ENCODE results near the gene C1GALT1.

GRCh38 chr7:7256731-7257274 lies 74.5 kb downstream of the C1GALT1 start:
- TF ChIP-seq, protein P1, sequence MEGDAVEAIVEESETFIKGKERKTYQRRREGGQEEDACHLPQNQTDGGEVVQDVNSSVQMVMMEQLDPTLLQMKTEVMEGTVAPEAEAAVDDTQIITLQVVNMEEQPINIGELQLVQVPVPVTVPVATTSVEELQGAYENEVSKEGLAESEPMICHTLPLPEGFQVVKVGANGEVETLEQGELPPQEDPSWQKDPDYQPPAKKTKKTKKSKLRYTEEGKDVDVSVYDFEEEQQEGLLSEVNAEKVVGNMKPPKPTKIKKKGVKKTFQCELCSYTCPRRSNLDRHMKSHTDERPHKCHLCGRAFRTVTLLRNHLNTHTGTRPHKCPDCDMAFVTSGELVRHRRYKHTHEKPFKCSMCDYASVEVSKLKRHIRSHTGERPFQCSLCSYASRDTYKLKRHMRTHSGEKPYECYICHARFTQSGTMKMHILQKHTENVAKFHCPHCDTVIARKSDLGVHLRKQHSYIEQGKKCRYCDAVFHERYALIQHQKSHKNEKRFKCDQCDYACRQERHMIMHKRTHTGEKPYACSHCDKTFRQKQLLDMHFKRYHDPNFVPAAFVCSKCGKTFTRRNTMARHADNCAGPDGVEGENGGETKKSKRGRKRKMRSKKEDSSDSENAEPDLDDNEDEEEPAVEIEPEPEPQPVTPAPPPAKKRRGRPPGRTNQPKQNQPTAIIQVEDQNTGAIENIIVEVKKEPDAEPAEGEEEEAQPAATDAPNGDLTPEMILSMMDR (IDR thresholded peaks at IDR 0.05): no peak
- no peak for TF ChIP-seq EP300 (IDR thresholded peaks at IDR 0.05)
- no peak for TF ChIP-seq POLR2A (IDR thresholded peaks at IDR 0.05)

Measured in tibial nerve (tissue), 4 donors.